ENCODE results near the gene PCDHGA12.

GRCh38 chr5:141402553-141403243 lies 27.6 kb upstream of the PCDHGA12 start, which contains the start of gene PCDHGA9:
- no peak for TF ChIP-seq POLR2AphosphoS5 (IDR thresholded peaks at IDR 0.05; ENCODE audit: low read depth, low read length)
- TF ChIP-seq POLR2A (IDR thresholded peaks at IDR 0.05; ENCODE audit: low read depth, low read length), result no peak
